ENCODE results near the gene IVNS1ABP. TPM values are rescaled to one million over a fixed set of nuclear protein-coding genes. Genes with fewer than 3 reads are reported as not detected.

The IVNS1ABP gene
- total and polyA plus RNA-seq, 2 donors (not counting 3 experiments of a cell fraction or from before 2014, with no cell fraction given) = 26.3 to 81.6 TPM

- Histone ChIP-seq H3K27ac (ENCODE audit: insufficient read depth, low read depth, low read length) (no peak overlapping the region), H3K36me3 (ENCODE audit: control insufficient read depth in 2 of 2, extremely low read depth in 1 of 2, insufficient read depth in 2 of 2, low read length in 2 of 2) (no peaks in the 10 kb centered on the region), H3K9me1 (replicated peaks; ENCODE audit: control insufficient read depth, extremely low read depth, insufficient read depth, low read length) (no peaks in the 10 kb centered on the region), H2AFZ (ENCODE audit: low read depth, low read length) (no peak overlapping the region), H3K79me2 (ENCODE audit: control insufficient read depth, insufficient read depth, low read length) (no peaks in the 10 kb centered on the region), H3K4me1 (ENCODE audit: control insufficient read depth, extremely low read depth, insufficient read depth, low read length) (no peaks in the 10 kb centered on the region), H4K20me1 (replicated peaks; ENCODE audit: control insufficient read depth, extremely low read depth, insufficient read depth, low read length) (no peaks in the 10 kb centered on the region), H3K9ac (replicated peaks; ENCODE audit: extremely low read depth, insufficient read depth, low read length) (no peak overlapping the region), H3K4me3 (replicated peaks in 1 of 3; ENCODE audit: insufficient read depth in 1 of 3, low read depth in 1 of 3, low read length in 3 of 3) (no peak overlapping the region), H3K27me3 (ENCODE audit: control insufficient read depth in 2 of 2, insufficient read depth in 2 of 2, low read length in 2 of 2) (no peaks in the 10 kb centered on the region), H3K4me2 (ENCODE audit: insufficient read depth, low read length) (no peak overlapping the region), H3K9me3 (replicated peaks; ENCODE audit: control insufficient read depth, insufficient read depth, low read length) (no peaks in the 10 kb centered on the region)
- DNase-seq (ENCODE audit: low read depth, low spot score) (peak; percentile 4), FAIRE-seq (no peak)
- dilution Hi-C loops (cut with MboI; ENCODE audit: extremely low pct_ligation_motif_present, low sequenced_read_pairs) (no loop called here), intact Hi-C loops (cut with micrococcal nuclease) (no loop called here)
- ChIA-PET CTCF (interaction anchor here (1.3 to 2.8 kb wide), 2 partner anchors 10 to 421 kb away, joined by 4 to 14 read pairs; no protein-coding TSS in a partner anchor), POLR2A (no interaction called here)
- TF ChIP-seq JUN (IDR thresholded peaks at IDR 0.05; ENCODE audit: borderline replicate concordance, insufficient read depth, insufficient read length, low read depth) = no peak
- TF ChIP-seq MYC (IDR thresholded peaks at IDR 0.05; ENCODE audit: low read depth, low read length) = no peak
- no peak for TF ChIP-seq EZH2 (IDR thresholded peaks at IDR 0.05; ENCODE audit: borderline replicate concordance, low read depth, low read length, severe bottlenecking)
- no peak for TF ChIP-seq CTCF (IDR thresholded peaks at IDR 0.05; ENCODE audit: extremely low read depth in 1 of 2, insufficient read depth in 1 of 2, low read depth in 1 of 2, low read length in 2 of 2)
- TF ChIP-seq FOS (IDR thresholded peaks at IDR 0.05; ENCODE audit: borderline replicate concordance, insufficient read depth, low read length) = no peak
- TF ChIP-seq GATA2 (IDR thresholded peaks at IDR 0.05; ENCODE audit: insufficient read depth, insufficient read length, low read depth, low read length) = no peak
- no TSS peak for BruUV-seq (replicated peaks)
Observed at GRCh38 chr1:185249563-185249962, 67.5 kb downstream of the IVNS1ABP start.

Small RNA genes within 50 kb of the gene (small RNA-seq; reads per million reads assigned to genes)
- not detected for gene RF00019 (ENCODE audit: insufficient read depth, insufficient read length, low read depth, low replicate concordance)

Other genes with a start within 250 kb of the IVNS1ABP start
- gene TRMT1L, start 160.3 kb downstream of the IVNS1ABP start, total RNA-seq = 12.8 and 16.1 TPM in 2 replicates
- 7.4 and 7.9 TPM in 2 replicates for gene TRMT1L, start 160.3 kb downstream of the IVNS1ABP start, polyA plus RNA-seq
- gene SWT1, start 160.1 kb downstream of the IVNS1ABP start, total RNA-seq = 3.6 and 4.3 TPM in 2 replicates
- 0.78 and 1.0 TPM in 2 replicates for gene SWT1, start 160.1 kb downstream of the IVNS1ABP start, polyA plus RNA-seq

Data from endothelial cell of umbilical vein (primary cell).